ENCODE results near the gene NPHP3.
"Not testable (repeated sequence)": the region's sequence is repeated elsewhere in the genome, so short reads cannot be mapped to it uniquely, and the experiment has no call there.

Gene NPHP3

GRCh38 chr3:132722165-132723023 is at the start of gene NPHP3:
Gene NPHP3, minus strand, starts transcription at chr3:132722409. Its CDS starts 54 bp downstream, at chr3:132722355.
- peaks cover 7% of the 10 kb centered on the region; the same call in 1 of the 2 replicates for H3K36me3 ChIP-seq (ENCODE audit: low read depth)
- peak; percentile 87 for ATAC-seq (ENCODE audit: low read depth)
- no peaks in the 10 kb centered on the region for H3K9me3 ChIP-seq (ENCODE audit: severe bottlenecking)
- no peaks in the 10 kb centered on the region for H3K27me3 ChIP-seq (ENCODE audit: insufficient read depth, poor library complexity, severe bottlenecking)
- TF ChIP-seq CTCF (IDR thresholded peaks at IDR 0.05; ENCODE audit: poor library complexity, severe bottlenecking) = no peak
- peak within 1 kb of the TSS; percentile 75 for H3K27ac ChIP-seq (ENCODE audit: poor library complexity, severe bottlenecking)
- peak; percentile 97 for DNase-seq (ENCODE audit: low spot score)
- peaks cover 8% of the 10 kb centered on the region for H3K4me1 ChIP-seq (ENCODE audit: insufficient read depth, poor library complexity, severe bottlenecking)
- H3K4me3 ChIP-seq (ENCODE audit: severe bottlenecking) = peak within 1 kb of the TSS; percentile 57

- H3K9me3 ChIP-seq (ENCODE audit: severe bottlenecking) = no peaks in the 10 kb centered on the region
- H3K36me3 ChIP-seq (ENCODE audit: low read depth) = no peaks in the 10 kb centered on the region
- no peak overlapping the region for H3K27ac ChIP-seq (ENCODE audit: poor library complexity, severe bottlenecking)
- H3K4me1 ChIP-seq (ENCODE audit: insufficient read depth, poor library complexity, severe bottlenecking) = no peaks in the 10 kb centered on the region
- no peaks in the 10 kb centered on the region for H3K27me3 ChIP-seq (ENCODE audit: insufficient read depth, poor library complexity, severe bottlenecking)
- DNase-seq (ENCODE audit: low spot score) (no peak), ATAC-seq (ENCODE audit: low read depth) (no peak)
- no peak overlapping the region for H3K4me3 ChIP-seq (ENCODE audit: severe bottlenecking)
- no peak for TF ChIP-seq CTCF (IDR thresholded peaks at IDR 0.05; ENCODE audit: poor library complexity, severe bottlenecking)
Measured at GRCh38 chr3:132758740-132759139, 36.5 kb upstream of the NPHP3 start.

- no peak for TF ChIP-seq CTCF (IDR thresholded peaks at IDR 0.05; ENCODE audit: poor library complexity, severe bottlenecking)
- H3K4me1 ChIP-seq (ENCODE audit: insufficient read depth, poor library complexity, severe bottlenecking) = no peaks in the 10 kb centered on the region
- ATAC-seq (ENCODE audit: low read depth) (no peak), DNase-seq (ENCODE audit: low spot score) (no peak)
- H3K36me3 ChIP-seq (ENCODE audit: low read depth) = no peaks in the 10 kb centered on the region
- H3K27ac ChIP-seq (ENCODE audit: poor library complexity, severe bottlenecking) = no peak overlapping the region
- no peak overlapping the region for H3K4me3 ChIP-seq (ENCODE audit: severe bottlenecking)
- no peaks in the 10 kb centered on the region for H3K27me3 ChIP-seq (ENCODE audit: insufficient read depth, poor library complexity, severe bottlenecking)
- H3K9me3 ChIP-seq (ENCODE audit: severe bottlenecking) = no peaks in the 10 kb centered on the region
Measured at GRCh38 chr3:132756108-132756650, 34.0 kb upstream of the NPHP3 start.

GRCh38 chr3:132753946-132754345 is 31.7 kb upstream of the NPHP3 start:
- no peak for TF ChIP-seq CTCF (IDR thresholded peaks at IDR 0.05; ENCODE audit: poor library complexity, severe bottlenecking)
- Histone ChIP-seq H3K4me3 (ENCODE audit: severe bottlenecking) (no peak overlapping the region), H3K36me3 (ENCODE audit: low read depth) (no peaks in the 10 kb centered on the region), H3K27me3 (ENCODE audit: insufficient read depth, poor library complexity, severe bottlenecking) (peaks cover 3% of the 10 kb centered on the region), H3K27ac (ENCODE audit: poor library complexity, severe bottlenecking) (no peak overlapping the region), H3K9me3 (ENCODE audit: severe bottlenecking) (no peaks in the 10 kb centered on the region), H3K4me1 (ENCODE audit: insufficient read depth, poor library complexity, severe bottlenecking) (no peaks in the 10 kb centered on the region)
- ATAC-seq (ENCODE audit: low read depth) (no peak), DNase-seq (ENCODE audit: low spot score) (no peak)

- Histone ChIP-seq H3K9me3 (ENCODE audit: severe bottlenecking) (no peaks in the 10 kb centered on the region), H3K4me1 (ENCODE audit: insufficient read depth, poor library complexity, severe bottlenecking) (no peaks in the 10 kb centered on the region), H3K4me3 (ENCODE audit: severe bottlenecking) (no peak overlapping the region), H3K27ac (ENCODE audit: poor library complexity, severe bottlenecking) (no peak overlapping the region), H3K27me3 (ENCODE audit: insufficient read depth, poor library complexity, severe bottlenecking) (peaks cover 3% of the 10 kb centered on the region), H3K36me3 (ENCODE audit: low read depth) (no peaks in the 10 kb centered on the region)
- ATAC-seq (ENCODE audit: low read depth) (no peak), DNase-seq (ENCODE audit: low spot score) (no peak)
- no peak for TF ChIP-seq CTCF (IDR thresholded peaks at IDR 0.05; ENCODE audit: poor library complexity, severe bottlenecking)
Measured at GRCh38 chr3:132749786-132750185, 27.6 kb upstream of the NPHP3 start.

- not testable (repeated sequence) for H3K9me3 ChIP-seq (ENCODE audit: severe bottlenecking); H3K36me3 ChIP-seq (ENCODE audit: low read depth); H3K4me3 ChIP-seq (ENCODE audit: severe bottlenecking); H3K4me1 ChIP-seq (ENCODE audit: insufficient read depth, poor library complexity, severe bottlenecking); H3K27me3 ChIP-seq (ENCODE audit: insufficient read depth, poor library complexity, severe bottlenecking); H3K27ac ChIP-seq (ENCODE audit: poor library complexity, severe bottlenecking); ATAC-seq (ENCODE audit: low read depth)
- peak; percentile 46 for DNase-seq (ENCODE audit: low spot score)
Measured at GRCh38 chr3:132746720-132747119, 24.5 kb upstream of the NPHP3 start.

Measured in RWPE2 (cell line).